Measurements from ENCODE around the gene NPHP4.
"Not testable (repeated sequence)": the region's sequence is repeated elsewhere in the genome, so short reads cannot be mapped to it uniquely, and the experiment has no call there.

NPHP4 gene

GRCh38 chr1:5874416-5875110 lies 117.7 kb downstream of the NPHP4 start:
- no peak for DNase-seq

GRCh38 chr1:5873556-5873955 lies 118.7 kb downstream of the NPHP4 start:
- no peak for DNase-seq

DNA sequence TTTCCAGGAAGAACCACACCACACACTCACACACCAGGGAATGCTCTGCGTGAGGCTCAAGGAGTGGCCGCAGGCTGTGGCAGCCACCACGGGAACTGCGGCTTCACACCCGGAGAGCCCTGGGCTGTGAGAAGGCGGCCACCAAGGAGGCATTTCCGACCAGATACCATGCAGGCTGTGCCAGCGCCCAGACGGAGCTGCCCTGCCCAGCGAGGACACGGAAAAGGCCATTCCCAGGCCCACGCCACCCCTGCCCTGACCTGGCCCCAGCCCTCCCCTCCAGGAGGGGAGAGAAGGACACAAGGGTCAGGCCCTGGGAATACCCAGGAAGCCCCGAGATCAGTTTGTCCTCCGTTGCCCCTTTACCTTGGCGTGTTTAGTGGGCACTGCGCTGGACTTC lies 119.3 kb downstream of the NPHP4 start:
- DNase-seq: no peak

- DNase-seq: no peak
Observed at GRCh38 chr1:5868931-5869500, 123.2 kb downstream of the NPHP4 start.

DNA sequence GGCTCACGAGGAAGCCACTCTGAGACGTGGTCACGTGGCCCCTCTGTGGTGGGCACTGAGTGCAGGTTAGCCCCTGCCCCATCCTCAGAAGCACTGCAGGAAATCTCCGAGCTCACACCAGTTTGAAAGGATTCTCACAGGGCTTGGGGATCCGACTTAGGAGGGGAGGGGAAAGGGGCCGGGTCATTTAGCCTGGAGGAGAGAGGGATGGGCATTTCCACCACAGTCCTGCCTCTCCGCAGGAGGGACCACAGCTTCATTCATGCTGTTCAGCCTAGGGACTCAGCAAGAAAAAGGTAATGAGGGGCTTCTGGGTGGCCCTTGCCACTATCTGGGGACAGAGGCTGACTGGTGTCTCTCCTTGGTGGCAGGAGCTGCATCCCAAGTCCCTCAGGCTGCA lies 126.5 kb downstream of the NPHP4 start:
- DNase-seq: no peak

GRCh38 chr1:5865056-5865455 lies 127.2 kb downstream of the NPHP4 start:
- DNase-seq: no peak

GRCh38 chr1:5864256-5864655 lies 128.0 kb downstream of the NPHP4 start:
- no peak for DNase-seq

DNA sequence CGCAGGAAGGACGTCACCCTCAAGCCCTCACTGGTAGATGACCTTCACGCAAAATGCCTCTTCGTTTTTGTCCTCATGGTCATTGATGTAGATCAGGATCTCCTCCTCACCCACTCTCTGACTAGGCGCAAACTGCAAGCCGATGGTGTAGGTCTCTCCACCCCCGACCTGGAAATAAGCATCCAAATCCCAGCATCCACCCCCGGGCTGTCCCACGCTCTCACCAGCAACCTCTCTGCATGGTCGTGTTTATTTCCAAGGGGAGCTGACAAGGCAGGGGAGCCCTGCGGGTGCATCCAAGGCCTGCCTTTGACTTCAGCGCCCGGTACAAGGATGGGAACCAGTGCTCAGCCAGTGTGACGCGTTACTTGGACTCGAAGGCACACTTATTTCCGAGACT lies 129.0 kb downstream of the NPHP4 start:
- no peak for DNase-seq

DNA sequence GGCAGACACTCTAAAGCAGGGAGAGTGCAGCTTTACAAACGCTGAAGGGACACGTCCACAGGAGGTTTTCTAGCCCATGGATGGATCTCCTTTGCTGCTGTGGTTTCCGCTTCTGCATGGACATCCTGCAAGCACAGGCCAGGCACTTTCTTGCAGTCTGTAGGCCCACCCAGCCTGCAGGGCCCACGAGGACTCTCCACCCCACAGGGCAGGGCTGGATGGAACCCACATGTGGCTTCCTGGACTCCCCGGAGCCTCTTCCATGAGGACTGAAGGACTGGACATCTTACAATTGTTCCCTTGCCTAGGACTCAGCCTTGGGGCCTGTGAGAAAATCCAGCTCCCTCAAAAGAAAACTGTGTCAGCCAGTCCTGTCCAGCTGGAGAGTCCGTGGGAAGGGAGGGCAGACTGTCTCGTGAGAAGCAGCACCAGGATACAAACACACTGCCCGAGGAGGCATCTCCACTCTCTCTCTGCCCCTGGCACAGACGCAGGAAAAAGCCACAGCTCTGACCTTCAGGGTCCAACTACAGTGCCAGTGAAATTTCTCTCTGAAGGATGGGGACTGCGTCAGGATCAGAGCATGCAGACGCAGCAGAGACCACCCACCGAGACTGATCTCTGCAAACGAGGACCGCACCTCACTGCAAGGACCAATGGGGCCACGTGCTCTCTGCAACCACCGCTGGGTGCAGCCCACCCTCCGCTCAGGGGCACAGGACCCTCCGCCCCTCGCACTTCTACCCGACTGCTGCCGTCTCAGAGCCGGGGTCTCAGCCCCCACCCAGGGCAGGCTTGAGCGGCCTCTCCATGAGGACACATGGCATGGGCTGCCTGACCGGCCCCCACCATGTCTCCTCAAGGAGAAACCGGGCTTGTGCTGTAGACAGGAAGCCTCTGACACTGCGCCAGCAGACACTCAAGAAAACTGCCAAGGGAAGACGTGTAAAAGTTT lies 130.1 kb downstream of the NPHP4 start:
- no peak for DNase-seq

DNA sequence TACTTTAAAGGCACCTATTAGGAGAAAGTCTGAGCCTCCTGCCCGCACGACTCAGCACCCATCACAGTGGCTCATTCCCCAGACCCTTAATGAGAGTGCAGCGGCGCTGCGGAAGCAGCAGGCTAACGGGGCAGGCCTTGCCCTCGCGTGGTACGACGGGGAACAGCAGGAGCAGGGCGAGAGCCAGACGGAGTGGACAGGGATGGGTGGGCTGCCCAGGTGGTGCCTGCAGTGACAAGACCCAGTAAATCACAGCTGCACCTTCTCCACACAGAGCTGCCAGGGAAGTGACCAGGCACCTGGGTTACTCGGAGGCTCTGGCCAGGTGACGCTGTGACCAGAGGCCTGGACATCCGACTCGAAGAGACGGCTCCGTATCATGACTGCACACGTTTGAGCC lies 131.9 kb downstream of the NPHP4 start:
- DNase-seq: no peak

DNA sequence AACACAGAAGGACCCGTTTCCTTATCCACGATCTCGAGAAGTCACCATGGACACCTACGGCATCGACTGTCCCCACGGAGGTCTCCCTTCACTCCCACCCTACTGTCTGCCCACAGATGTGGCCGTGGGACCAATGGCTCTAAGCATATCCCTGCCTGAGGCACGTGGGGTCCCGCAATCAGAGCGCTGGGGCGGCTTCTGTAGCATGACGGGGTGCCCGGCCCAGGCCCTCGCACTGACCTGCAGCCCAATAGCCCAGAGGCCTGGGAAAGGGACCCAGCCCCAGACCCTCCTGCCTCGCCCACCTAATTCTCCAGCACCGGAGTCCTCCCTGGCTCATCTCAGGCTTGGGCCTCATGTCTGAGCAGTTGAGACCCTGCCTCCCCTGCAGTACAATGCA lies 132.5 kb downstream of the NPHP4 start:
- DNase-seq: no peak

DNA sequence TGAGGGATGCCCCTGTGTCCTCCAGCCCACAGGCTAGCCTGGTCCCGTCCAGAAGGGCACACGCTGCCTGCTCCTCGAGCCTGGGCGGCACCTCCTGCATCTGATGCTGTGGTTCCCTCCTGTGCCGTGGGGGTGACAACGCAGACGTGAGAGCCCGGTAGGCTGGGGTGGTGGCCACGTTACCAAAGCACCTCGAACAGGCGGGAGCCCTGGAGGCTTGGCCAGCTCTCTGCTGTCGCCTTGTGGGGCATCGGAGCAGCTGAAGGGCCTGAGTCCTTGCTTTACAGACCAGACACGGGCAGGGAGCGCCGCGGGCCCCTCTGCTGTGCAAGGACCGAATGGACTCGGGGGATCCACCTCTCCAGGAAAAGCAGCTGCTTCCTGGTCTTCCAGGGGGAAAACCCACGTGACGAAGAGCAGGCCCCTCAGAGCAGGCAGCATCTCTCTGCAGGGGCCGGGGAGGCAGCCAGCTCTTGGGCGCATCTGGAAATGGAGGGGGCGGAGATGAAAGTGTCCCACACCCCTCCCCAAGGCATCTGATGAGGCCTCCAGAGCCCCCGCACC lies 133.3 kb downstream of the NPHP4 start:
- no peak for DNase-seq

DNA sequence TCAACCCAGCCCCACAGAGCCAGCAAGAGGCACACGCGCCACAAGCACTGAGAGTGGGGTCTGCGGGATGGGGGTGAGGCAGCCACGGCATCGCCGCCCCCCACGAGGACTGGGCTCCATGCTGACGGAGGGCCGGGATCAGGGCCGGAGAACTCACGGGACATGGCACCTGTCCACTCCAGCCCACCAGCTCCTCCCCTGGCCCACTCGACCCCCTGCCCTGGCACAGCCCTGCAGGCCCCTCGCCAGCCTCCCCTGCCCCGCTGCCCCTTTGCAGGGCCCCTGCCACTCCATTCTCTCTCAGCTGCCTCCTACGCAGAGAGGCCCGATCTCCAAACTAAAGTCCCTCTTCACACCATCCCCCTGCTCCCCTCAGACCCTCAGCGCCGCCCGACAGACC lies 134.0 kb downstream of the NPHP4 start:
- no peak for DNase-seq

DNA sequence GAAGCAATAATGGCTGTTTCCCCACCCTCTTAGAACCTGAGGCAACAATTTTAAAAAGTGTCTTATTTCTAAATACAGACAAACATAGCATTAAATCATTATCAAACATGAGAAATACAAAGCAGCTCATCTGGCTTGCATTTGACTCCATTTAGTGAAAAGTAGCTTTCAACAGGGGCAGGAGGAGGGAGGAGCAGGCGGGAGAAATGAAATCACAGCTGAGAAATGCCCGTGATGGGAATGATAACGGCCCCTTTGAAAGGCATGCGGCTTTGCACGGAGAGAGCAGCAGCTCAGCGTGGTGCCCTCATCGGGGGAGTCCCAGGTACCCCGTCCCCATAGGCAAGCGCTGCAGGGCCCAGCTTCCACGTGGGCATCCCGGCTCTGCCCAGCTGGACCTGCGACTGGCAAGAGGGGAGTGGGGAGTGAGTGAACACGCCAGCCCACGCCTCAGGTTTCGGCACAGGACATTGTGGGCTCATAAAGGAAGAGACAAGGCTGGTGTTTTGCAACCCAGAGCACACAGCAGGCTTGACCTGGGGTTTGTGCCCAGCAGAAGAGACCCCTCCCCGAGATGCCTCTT lies 134.6 kb downstream of the NPHP4 start:
- DNase-seq: no peak

GRCh38 chr1:5857011-5857410 lies 135.2 kb downstream of the NPHP4 start:
- DNase-seq: no peak

GRCh38 chr1:5856246-5856815 lies 135.9 kb downstream of the NPHP4 start:
- no peak for DNase-seq

DNA sequence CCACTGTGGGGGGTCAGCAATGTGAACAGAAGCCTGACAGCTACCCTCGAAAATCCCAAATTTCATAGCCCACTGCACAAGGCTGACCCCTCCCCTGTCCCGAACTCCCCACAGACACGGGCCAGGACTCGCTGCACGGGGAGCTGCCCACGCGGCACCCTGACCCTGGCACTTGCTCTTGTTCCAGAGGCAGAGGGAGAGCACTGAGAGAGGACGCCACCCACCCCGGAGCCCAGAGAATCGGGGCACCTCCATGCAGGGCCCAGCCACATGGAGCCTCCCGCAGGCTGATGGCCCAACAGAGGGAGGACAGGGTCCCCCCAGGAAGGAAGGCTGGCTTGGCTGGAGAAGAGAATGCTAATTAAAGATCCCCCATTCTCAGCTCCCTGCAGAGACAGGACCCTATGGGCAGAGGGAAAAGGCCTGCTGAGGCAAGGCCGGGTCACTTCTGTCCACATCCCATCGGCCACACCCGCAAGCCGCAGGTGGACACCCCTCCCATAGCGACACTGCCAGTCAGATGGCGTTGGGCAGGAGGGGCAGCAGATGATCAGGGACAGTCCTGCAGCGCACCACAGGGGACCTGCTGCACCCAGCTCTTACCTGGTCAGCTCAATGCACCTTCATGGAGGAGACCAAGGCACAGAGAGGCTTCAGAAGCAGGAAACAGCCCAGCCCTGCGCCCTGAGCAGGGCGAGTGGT lies 136.9 kb downstream of the NPHP4 start:
- no peak for DNase-seq

GRCh38 chr1:5854754-5855153 lies 137.5 kb downstream of the NPHP4 start:
- no peak for DNase-seq

GRCh38 chr1:5853858-5854257 lies 138.4 kb downstream of the NPHP4 start:
- not testable (repeated sequence) for DNase-seq

DNA sequence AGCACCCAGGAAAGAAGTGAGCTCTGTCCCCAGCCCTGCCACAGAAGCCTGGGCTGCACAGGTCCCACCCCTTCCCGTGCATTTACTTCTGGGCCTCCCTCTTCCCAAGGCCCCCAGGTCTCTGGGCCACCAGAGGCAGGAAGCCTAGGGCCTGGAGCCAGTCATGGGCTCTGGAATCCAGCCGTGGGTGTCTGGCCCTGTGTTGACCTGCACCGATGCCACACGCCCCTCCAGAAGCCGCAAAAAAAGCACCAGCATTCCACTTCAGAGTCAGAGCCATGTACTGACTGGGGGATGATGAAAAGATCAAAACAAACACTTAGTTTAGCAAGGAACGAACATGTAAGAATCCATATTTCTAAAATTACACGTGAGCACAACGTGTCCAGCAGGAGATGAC lies 141.7 kb downstream of the NPHP4 start:
- DNase-seq: no peak

DNA sequence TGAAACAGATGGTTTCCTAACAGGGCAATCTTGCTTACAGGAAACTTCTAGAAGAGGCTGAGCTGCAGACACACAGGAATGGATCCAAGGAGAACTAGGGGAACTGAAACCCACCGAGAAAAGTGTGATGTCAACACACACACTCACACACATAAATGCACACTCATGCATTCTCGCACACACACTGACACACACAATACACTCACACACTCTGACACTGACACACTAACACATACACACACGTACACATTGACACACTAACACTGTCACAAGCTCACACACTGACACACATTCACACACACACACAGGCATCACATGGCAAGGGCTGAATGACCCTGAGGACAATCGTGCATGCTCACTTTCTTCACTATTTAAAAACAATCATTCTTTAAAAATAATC lies 142.7 kb downstream of the NPHP4 start:
- DNase-seq: no peak

DNA sequence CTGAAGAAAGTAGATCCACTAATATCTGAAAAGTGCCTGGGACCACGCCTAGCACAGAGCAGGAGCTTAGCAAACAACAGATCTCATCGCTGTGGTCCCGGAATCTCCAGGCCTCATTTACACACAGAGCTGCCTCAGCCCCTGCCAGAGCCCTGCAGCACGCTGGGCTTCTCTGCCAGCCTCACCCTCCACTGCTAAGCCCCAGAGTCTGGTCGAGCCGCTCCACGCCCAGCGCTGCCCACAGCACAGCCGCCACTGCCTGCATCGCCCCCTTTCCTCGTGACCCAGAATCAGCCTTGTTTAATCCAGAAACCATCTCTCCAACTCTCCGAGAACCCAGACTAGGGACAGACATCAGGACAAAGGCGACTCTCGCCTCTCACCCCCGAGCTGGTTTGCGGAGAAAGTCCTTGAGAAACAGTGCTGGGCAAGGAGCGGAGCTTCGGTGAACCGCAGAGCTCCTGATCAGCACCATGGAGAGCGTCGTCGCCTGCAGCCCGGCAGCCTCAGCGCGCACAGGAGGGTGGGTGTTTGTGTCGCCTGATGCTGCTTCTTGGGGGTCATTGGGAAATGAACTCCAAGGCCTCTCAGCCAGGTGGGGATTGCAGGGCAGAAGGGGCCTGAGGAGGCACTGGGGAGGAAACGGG lies 145.1 kb downstream of the NPHP4 start:
- no peak for DNase-seq
